ENCODE results near the gene DHRS7B.

Gene DHRS7B

DNA sequence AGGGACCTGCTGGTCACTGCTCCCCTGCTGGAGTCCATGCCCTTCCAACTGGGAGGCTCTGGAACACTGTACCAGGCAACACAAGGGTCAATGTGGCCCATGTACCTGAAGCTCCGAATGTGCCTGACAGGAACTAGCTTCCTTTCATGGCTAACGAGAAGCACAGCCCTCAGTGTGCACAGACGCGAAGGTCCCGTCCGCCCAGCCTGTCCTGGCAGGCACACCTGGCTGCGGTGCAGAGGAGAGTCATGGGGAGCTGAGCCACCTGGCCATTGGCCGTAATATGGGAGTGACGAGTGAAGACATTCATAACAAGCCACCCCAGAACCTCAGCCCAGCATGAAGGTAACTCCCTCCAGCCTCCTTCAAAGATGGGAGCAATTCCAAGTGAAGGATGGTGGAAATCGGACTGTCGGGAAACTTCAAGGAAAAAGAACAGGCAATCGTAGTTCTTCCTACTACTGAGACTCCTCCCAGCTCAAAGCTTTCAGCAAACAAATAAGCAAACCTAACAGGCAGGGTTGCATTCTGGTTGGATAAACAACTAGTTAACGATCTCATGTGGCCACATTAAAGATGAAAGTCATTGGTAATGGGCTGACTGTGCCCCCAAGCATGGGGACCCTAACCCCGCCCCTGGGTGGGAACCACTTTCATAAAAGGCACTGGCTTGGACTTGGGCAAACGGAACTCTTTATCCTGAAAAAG lies 74.0 kb downstream of the DHRS7B start:
- H3K4me1 ChIP-seq (ENCODE audit: control insufficient read depth in 2 of 2, insufficient read depth in 2 of 2, low read length in 2 of 2) = peaks cover 0 to 3% of the 10 kb centered on the region in 2 donors
- no peaks in the 10 kb centered on the region for H3K9me3 ChIP-seq (ENCODE audit: control insufficient read depth in 2 of 2, low read length in 2 of 2)
- H3K36me3 ChIP-seq (ENCODE audit: control insufficient read depth in 2 of 2, insufficient read depth in 2 of 2, low read length in 2 of 2) = peaks cover 21 to 31% of the 10 kb centered on the region in 2 donors
- H3K27me3 ChIP-seq (ENCODE audit: control insufficient read depth in 2 of 2, insufficient read depth in 2 of 2, low read length in 2 of 2) = no peaks in the 10 kb centered on the region
- no peak overlapping the region for H3K27ac ChIP-seq (ENCODE audit: low read depth in 2 of 2, low read length in 2 of 2)
- no peak overlapping the region for H3K4me3 ChIP-seq (ENCODE audit: low read length in 2 of 2)
- H3K9ac ChIP-seq (ENCODE audit: low read depth in 1 of 2, low read length in 2 of 2) = no peak overlapping the region

DNA sequence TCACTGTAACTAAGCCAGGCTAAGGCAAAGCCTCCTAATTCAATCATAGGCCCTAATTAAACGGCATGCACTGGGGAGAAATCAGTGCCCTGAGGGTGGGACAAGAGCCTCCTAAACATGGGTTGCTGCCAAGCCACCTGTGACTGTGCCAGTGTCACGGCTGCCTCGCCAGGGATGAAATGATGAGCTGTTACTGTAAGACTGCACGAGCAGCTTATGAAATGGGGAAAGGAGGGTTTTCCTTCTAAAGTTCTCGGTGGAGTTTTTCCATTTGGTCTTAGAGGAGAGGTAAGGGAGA lies 74.5 kb downstream of the DHRS7B start:
- H3K27ac ChIP-seq (ENCODE audit: low read depth in 2 of 2, low read length in 2 of 2) = no peak overlapping the region
- H3K27me3 ChIP-seq (ENCODE audit: control insufficient read depth in 2 of 2, insufficient read depth in 2 of 2, low read length in 2 of 2) = no peaks in the 10 kb centered on the region
- peaks cover 0 to 3% of the 10 kb centered on the region in 2 donors for H3K4me1 ChIP-seq (ENCODE audit: control insufficient read depth in 2 of 2, insufficient read depth in 2 of 2, low read length in 2 of 2)
- H3K9ac ChIP-seq (ENCODE audit: low read depth in 1 of 2, low read length in 2 of 2) = no peak overlapping the region
- H3K36me3 ChIP-seq (ENCODE audit: control insufficient read depth in 2 of 2, insufficient read depth in 2 of 2, low read length in 2 of 2) = peaks cover 21 to 33% of the 10 kb centered on the region in 2 donors
- no peaks in the 10 kb centered on the region for H3K9me3 ChIP-seq (ENCODE audit: control insufficient read depth in 2 of 2, low read length in 2 of 2)
- no peak overlapping the region for H3K4me3 ChIP-seq (ENCODE audit: low read length in 2 of 2)

DNA sequence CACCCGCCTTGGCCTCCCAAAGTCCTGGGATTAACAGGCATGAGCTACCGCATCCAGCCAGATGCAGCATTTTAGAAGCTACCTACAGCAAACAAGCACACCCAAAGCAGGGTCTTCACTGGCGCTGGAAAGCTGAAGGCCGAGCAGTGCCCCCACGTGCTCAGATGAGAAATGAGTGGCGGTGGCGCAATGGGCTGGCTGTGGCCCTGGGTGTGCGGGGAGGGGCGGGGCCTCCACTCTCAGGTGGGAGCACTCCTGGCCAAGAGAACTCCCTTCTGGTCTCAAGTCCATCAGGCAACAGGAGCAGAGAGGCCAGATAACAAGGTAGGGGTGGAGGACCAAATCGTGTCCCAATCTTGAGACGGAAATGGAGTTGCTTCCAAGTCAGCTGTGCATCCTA lies 75.1 kb downstream of the DHRS7B start:
- no peak overlapping the region for H3K9ac ChIP-seq (ENCODE audit: low read depth in 1 of 2, low read length in 2 of 2)
- H3K4me3 ChIP-seq (ENCODE audit: low read length in 2 of 2) = no peak overlapping the region
- H3K27ac ChIP-seq (ENCODE audit: low read depth in 2 of 2, low read length in 2 of 2) = no peak overlapping the region
- H3K9me3 ChIP-seq (ENCODE audit: control insufficient read depth in 2 of 2, low read length in 2 of 2) = no peaks in the 10 kb centered on the region
- no peaks in the 10 kb centered on the region for H3K27me3 ChIP-seq (ENCODE audit: control insufficient read depth in 2 of 2, insufficient read depth in 2 of 2, low read length in 2 of 2)
- H3K36me3 ChIP-seq (ENCODE audit: control insufficient read depth in 2 of 2, insufficient read depth in 2 of 2, low read length in 2 of 2) = peaks cover 20 to 31% of the 10 kb centered on the region in 2 donors
- peaks cover 0 to 3% of the 10 kb centered on the region in 2 donors for H3K4me1 ChIP-seq (ENCODE audit: control insufficient read depth in 2 of 2, insufficient read depth in 2 of 2, low read length in 2 of 2)

DNA sequence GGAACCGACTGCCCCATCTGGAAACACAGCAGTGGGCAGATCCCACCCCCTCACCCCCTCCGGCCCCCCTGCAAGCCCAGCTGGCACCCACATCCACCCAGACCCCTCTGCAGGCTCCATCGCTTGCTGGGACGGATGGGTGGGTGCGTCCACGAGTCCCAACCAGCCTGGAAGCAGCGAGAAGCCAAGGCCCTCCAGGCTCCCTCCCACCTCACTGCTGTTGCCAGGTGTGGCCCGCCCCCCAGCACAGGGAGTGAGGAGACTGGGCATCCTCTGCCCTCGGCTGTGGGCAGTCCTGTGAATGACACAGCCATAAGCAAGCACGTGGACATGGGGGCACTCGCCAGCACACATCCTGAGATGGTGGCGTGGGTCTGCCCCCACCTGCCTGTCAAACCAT lies 75.7 kb downstream of the DHRS7B start:
- Histone ChIP-seq H3K27me3 (ENCODE audit: control insufficient read depth in 2 of 2, insufficient read depth in 2 of 2, low read length in 2 of 2) (no peaks in the 10 kb centered on the region), H3K4me3 (ENCODE audit: low read length in 2 of 2) (no peak overlapping the region), H3K27ac (ENCODE audit: low read depth in 2 of 2, low read length in 2 of 2) (no peak overlapping the region), H3K9ac (ENCODE audit: low read depth in 1 of 2, low read length in 2 of 2) (no peak overlapping the region), H3K36me3 (ENCODE audit: control insufficient read depth in 2 of 2, insufficient read depth in 2 of 2, low read length in 2 of 2) (peaks cover 14 to 27% of the 10 kb centered on the region in 2 donors), H3K4me1 (ENCODE audit: control insufficient read depth in 2 of 2, insufficient read depth in 2 of 2, low read length in 2 of 2) (peaks cover 0 to 3% of the 10 kb centered on the region in 2 donors), H3K9me3 (ENCODE audit: control insufficient read depth in 2 of 2, low read length in 2 of 2) (no peaks in the 10 kb centered on the region)

DNA sequence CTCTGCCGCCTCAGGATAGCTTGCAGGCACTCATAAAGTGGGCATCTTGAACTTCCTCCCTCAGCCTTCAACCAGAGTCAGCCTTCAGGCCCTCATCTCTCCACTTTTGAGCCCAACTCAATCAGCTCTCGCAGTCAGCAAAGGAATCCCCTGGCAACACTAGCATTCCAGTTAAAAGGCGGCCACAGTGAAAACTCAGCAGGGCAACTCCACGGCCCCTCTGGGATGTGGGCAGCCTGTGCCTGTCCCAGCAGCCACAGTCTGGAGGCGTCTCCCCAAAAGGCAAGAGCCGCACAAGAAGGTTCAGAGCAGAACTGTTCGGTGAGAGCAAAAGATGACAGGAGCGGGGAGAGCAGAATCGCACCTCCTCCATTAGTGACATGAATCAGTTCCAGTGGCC lies 78.2 kb downstream of the DHRS7B start:
- Histone ChIP-seq H3K36me3 (ENCODE audit: control insufficient read depth in 2 of 2, insufficient read depth in 2 of 2, low read length in 2 of 2) (peaks cover 8 to 25% of the 10 kb centered on the region in 2 donors), H3K27me3 (ENCODE audit: control insufficient read depth in 2 of 2, insufficient read depth in 2 of 2, low read length in 2 of 2) (no peaks in the 10 kb centered on the region), H3K9me3 (ENCODE audit: control insufficient read depth in 2 of 2, low read length in 2 of 2) (no peaks in the 10 kb centered on the region), H3K4me1 (ENCODE audit: control insufficient read depth in 2 of 2, insufficient read depth in 2 of 2, low read length in 2 of 2) (peaks cover 12 to 13% of the 10 kb centered on the region in 2 donors), H3K27ac (ENCODE audit: low read depth in 2 of 2, low read length in 2 of 2) (no peak overlapping the region), H3K9ac (ENCODE audit: low read depth in 1 of 2, low read length in 2 of 2) (no peak overlapping the region), H3K4me3 (ENCODE audit: low read length in 2 of 2) (no peak overlapping the region)

GRCh38 chr17:21208352-21208751 lies 81.6 kb downstream of the DHRS7B start:
- Histone ChIP-seq H3K27me3 (ENCODE audit: control insufficient read depth in 2 of 2, insufficient read depth in 2 of 2, low read length in 2 of 2) (no peaks in the 10 kb centered on the region), H3K27ac (ENCODE audit: low read depth in 2 of 2, low read length in 2 of 2) (no peak overlapping the region), H3K4me3 (ENCODE audit: low read length in 2 of 2) (no peak overlapping the region), H3K9me3 (ENCODE audit: control insufficient read depth in 2 of 2, low read length in 2 of 2) (no peaks in the 10 kb centered on the region), H3K36me3 (ENCODE audit: control insufficient read depth in 2 of 2, insufficient read depth in 2 of 2, low read length in 2 of 2) (peaks cover 3 to 22% of the 10 kb centered on the region in 2 donors), H3K4me1 (ENCODE audit: control insufficient read depth in 2 of 2, insufficient read depth in 2 of 2, low read length in 2 of 2) (peaks cover 46% of the 10 kb centered on the region in 2 donors), H3K9ac (ENCODE audit: low read depth in 1 of 2, low read length in 2 of 2) (no peak overlapping the region)

GRCh38 chr17:21209511-21210175 lies 82.9 kb downstream of the DHRS7B start:
- H3K27ac ChIP-seq (ENCODE audit: low read depth in 2 of 2, low read length in 2 of 2) = peak overlapping the region; percentile 63 to 76
- peaks cover 3 to 22% of the 10 kb centered on the region in 2 donors for H3K36me3 ChIP-seq (ENCODE audit: control insufficient read depth in 2 of 2, insufficient read depth in 2 of 2, low read length in 2 of 2)
- H3K4me3 ChIP-seq (ENCODE audit: low read length in 2 of 2) = no peak overlapping the region
- H3K4me1 ChIP-seq (ENCODE audit: control insufficient read depth in 2 of 2, insufficient read depth in 2 of 2, low read length in 2 of 2) = peaks cover 46 to 48% of the 10 kb centered on the region in 2 donors
- H3K27me3 ChIP-seq (ENCODE audit: control insufficient read depth in 2 of 2, insufficient read depth in 2 of 2, low read length in 2 of 2) = no peaks in the 10 kb centered on the region
- no peaks in the 10 kb centered on the region for H3K9me3 ChIP-seq (ENCODE audit: control insufficient read depth in 2 of 2, low read length in 2 of 2)
- H3K9ac ChIP-seq (ENCODE audit: low read depth in 1 of 2, low read length in 2 of 2) = peak overlapping the region in 1 of 2 donors; percentile 48

GRCh38 chr17:21210411-21211076 lies 83.8 kb downstream of the DHRS7B start:
- Histone ChIP-seq H3K9me3 (ENCODE audit: control insufficient read depth in 2 of 2, low read length in 2 of 2) (no peaks in the 10 kb centered on the region), H3K4me1 (ENCODE audit: control insufficient read depth in 2 of 2, insufficient read depth in 2 of 2, low read length in 2 of 2) (peaks cover 53 to 54% of the 10 kb centered on the region in 2 donors), H3K27ac (ENCODE audit: low read depth in 2 of 2, low read length in 2 of 2) (peak overlapping the region; percentile 63 to 76), H3K9ac (ENCODE audit: low read depth in 1 of 2, low read length in 2 of 2) (peak overlapping the region in 1 of 2 donors; percentile 48), H3K27me3 (ENCODE audit: control insufficient read depth in 2 of 2, insufficient read depth in 2 of 2, low read length in 2 of 2) (no peaks in the 10 kb centered on the region), H3K4me3 (ENCODE audit: low read length in 2 of 2) (peak overlapping the region in 1 of 2 donors; percentile 21), H3K36me3 (ENCODE audit: control insufficient read depth in 2 of 2, insufficient read depth in 2 of 2, low read length in 2 of 2) (peaks cover 3 to 22% of the 10 kb centered on the region in 2 donors)

- H3K4me3 ChIP-seq (ENCODE audit: low read length in 2 of 2) = peak overlapping the region in 1 of 2 donors; percentile 43
- H3K36me3 ChIP-seq (ENCODE audit: control insufficient read depth in 2 of 2, insufficient read depth in 2 of 2, low read length in 2 of 2) = peaks cover 3 to 18% of the 10 kb centered on the region in 2 donors
- H3K9me3 ChIP-seq (ENCODE audit: control insufficient read depth in 2 of 2, low read length in 2 of 2) = no peaks in the 10 kb centered on the region
- peak overlapping the region; percentile 59 to 76 for H3K27ac ChIP-seq (ENCODE audit: low read depth in 2 of 2, low read length in 2 of 2)
- peaks cover 53 to 54% of the 10 kb centered on the region in 2 donors for H3K4me1 ChIP-seq (ENCODE audit: control insufficient read depth in 2 of 2, insufficient read depth in 2 of 2, low read length in 2 of 2)
- peak overlapping the region; percentile 16 to 26 for H3K9ac ChIP-seq (ENCODE audit: low read depth in 1 of 2, low read length in 2 of 2)
- no peaks in the 10 kb centered on the region for H3K27me3 ChIP-seq (ENCODE audit: control insufficient read depth in 2 of 2, insufficient read depth in 2 of 2, low read length in 2 of 2)
Measured at GRCh38 chr17:21211825-21212479, 85.2 kb downstream of the DHRS7B start.

All from mucosa of rectum (tissue), 2 donors.